ENCODE data around the gene OR2T29.
"Not testable (repeated sequence)": the region's sequence is repeated elsewhere in the genome, so short reads cannot be mapped to it uniquely, and the experiment has no call there.

OR2T29 gene

GRCh38 chr1:248510217-248510616 is 52.4 kb downstream of the OR2T29 start:
- DNase-seq (ENCODE audit: low spot score), result not testable (repeated sequence)

DNA sequence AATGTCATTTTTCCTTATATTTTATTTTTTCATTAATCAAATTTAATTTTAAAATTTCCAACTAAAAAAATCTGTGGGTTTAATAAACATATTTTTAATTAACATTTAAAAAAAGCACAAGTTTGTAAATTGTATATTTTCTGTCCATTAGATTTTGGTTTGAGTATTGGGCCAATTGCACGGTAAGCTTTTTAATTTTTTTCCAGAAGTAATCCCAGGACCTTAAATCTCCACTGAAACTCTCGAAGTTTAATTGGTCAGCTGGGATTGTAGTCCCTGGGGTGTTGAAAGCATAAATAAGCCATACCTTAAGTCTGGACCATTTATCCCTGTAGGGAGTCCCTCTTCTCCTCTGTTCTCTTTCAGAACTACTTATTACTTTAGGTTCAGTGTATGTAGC is 54.8 kb downstream of the OR2T29 start, which contains the start of gene OR2G6:
OR2G6 (plus strand) TSS at position 301 of the 400 bp plus-strand sequence. CDS start 13,574 bp downstream, outside the sequence.
- not testable (repeated sequence) for DNase-seq (ENCODE audit: low spot score)
